ENCODE measurements around the gene SPHK2. TPM values are rescaled to one million over a fixed set of nuclear protein-coding genes. Genes with fewer than 3 reads are reported as not detected.

The SPHK2 gene
- polyA plus RNA-seq, 3 donors: 8.5 to 9.4 (median 9.1) TPM

DNA sequence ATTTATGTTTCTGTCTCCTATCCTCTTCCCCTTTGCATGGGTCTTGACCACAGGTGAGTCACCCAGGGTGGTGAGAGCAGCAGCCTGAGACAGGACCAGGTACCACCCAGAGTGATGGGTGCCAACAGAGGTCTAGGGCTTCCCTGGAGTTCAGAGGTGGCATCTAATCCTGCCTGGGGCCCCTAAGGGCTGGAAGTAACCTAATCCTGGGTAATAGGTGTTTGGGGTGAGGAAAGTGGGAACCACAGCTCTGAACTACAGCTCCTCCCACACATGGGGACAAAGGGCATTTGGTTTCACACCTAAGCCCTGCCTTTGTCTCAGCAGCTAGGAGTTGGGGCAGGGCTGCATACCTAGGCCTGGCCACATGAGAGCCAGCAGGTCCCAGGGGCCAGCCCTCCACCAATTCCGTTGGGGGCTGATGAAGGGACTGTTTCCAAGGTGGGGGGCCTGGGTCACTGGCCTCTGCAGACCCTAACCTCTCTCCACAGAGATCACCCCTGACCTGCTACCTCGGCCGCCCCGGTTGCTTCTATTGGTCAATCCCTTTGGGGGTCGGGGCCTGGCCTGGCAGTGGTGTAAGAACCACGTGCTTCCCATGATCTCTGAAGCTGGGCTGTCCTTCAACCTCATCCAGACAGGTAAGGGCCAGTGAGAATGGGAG is 8.0 kb downstream of the SPHK2 start:
- H3K4me3 Mint-ChIP-seq: no peak overlapping the region
- no peak overlapping the region for H2AFZ ChIP-seq (ENCODE audit: insufficient read depth, low read depth, low read length, poor library complexity, severe bottlenecking)

DNA sequence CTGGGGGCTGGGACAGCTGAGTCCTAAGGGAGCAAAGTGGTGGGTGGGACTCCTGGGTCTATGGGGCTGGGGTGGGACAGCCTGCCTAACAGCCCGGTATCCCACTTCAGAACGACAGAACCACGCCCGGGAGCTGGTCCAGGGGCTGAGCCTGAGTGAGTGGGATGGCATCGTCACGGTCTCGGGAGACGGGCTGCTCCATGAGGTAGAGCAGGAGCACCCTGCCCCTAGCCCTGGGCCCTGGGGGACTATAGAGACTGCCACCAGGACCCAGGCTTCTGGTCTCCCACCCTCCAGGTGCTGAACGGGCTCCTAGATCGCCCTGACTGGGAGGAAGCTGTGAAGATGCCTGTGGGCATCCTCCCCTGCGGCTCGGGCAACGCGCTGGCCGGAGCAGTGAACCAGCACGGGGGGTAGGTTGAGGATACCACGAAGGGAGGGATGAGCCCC is 8.6 kb downstream of the SPHK2 start:
- Mint-ChIP-seq H3K9me3 (peaks cover 0 to 3% (median 0%) of the 10 kb centered on the region in 7 donors), H3K27me3 (ENCODE audit: low read depth in 3 of 3) (no peaks in the 10 kb centered on the region), H3K4me1 (peaks cover 54% of the 10 kb centered on the region), H3K27ac (no peak overlapping the region), H3K36me3 (peaks cover 29 to 47% of the 10 kb centered on the region in 2 donors), H3K4me3 (no peak overlapping the region)
- Histone ChIP-seq H2AFZ (ENCODE audit: insufficient read depth, low read depth, low read length, poor library complexity, severe bottlenecking) (no peak overlapping the region), H3K36me3 (replicated peaks in 1 of 2; ENCODE audit: control insufficient read depth in 1 of 2, insufficient read depth in 2 of 2, low read length in 2 of 2) (peaks cover 24 to 50% of the 10 kb centered on the region in 2 donors), H3K27ac (ENCODE audit: low read depth in 1 of 2, low read length in 2 of 2) (no peak overlapping the region), H3K4me2 (replicated peaks; ENCODE audit: extremely low read depth, low read length, poor library complexity, severe bottlenecking) (no peak overlapping the region), H3K79me2 (ENCODE audit: insufficient read depth, low read length) (peaks cover 17% of the 10 kb centered on the region), H4K20me1 (ENCODE audit: insufficient read depth, low read length) (peaks cover 39% of the 10 kb centered on the region), H3K9me3 (replicated peaks in 1 of 2; ENCODE audit: control insufficient read depth in 1 of 2, insufficient read depth in 1 of 2, low read length in 2 of 2) (no peaks in the 10 kb centered on the region), H3K4me1 (ENCODE audit: control insufficient read depth in 1 of 2, insufficient read depth in 2 of 2, low read length in 2 of 2) (peaks cover 62 to 70% of the 10 kb centered on the region in 2 donors), H3K9ac (ENCODE audit: insufficient read depth, low read length, poor library complexity, severe bottlenecking) (no peak overlapping the region), H3K4me3 (replicated peaks in 1 of 3; ENCODE audit: low read depth in 2 of 3, low read length in 3 of 3) (no peak overlapping the region), H3K27me3 (ENCODE audit: control insufficient read depth in 2 of 2, insufficient read depth in 2 of 2, low read length in 2 of 2) (no peaks in the 10 kb centered on the region)
- 97% methylated on average over 9 of the region's 17 CpGs for WGBS (ENCODE audit: insufficient coverage)
- no peak for DNase-seq
- TF ChIP-seq, protein P1, sequence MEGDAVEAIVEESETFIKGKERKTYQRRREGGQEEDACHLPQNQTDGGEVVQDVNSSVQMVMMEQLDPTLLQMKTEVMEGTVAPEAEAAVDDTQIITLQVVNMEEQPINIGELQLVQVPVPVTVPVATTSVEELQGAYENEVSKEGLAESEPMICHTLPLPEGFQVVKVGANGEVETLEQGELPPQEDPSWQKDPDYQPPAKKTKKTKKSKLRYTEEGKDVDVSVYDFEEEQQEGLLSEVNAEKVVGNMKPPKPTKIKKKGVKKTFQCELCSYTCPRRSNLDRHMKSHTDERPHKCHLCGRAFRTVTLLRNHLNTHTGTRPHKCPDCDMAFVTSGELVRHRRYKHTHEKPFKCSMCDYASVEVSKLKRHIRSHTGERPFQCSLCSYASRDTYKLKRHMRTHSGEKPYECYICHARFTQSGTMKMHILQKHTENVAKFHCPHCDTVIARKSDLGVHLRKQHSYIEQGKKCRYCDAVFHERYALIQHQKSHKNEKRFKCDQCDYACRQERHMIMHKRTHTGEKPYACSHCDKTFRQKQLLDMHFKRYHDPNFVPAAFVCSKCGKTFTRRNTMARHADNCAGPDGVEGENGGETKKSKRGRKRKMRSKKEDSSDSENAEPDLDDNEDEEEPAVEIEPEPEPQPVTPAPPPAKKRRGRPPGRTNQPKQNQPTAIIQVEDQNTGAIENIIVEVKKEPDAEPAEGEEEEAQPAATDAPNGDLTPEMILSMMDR (IDR thresholded peaks at IDR 0.05): no peak
- intact Hi-C loops (cut with micrococcal nuclease): no loop called here

More for the DNA sequence above, 8.0 kb downstream of the SPHK2 start:
- H3K27me3 Mint-ChIP-seq (ENCODE audit: low read depth in 3 of 3): no peaks in the 10 kb centered on the region
- H3K4me1 ChIP-seq (ENCODE audit: control insufficient read depth in 1 of 2, insufficient read depth in 2 of 2, low read length in 2 of 2): peaks cover 62 to 70% of the 10 kb centered on the region in 2 donors
- no peak overlapping the region for H3K4me3 ChIP-seq (replicated peaks in 1 of 3; ENCODE audit: low read depth in 2 of 3, low read length in 3 of 3)
- H3K27ac ChIP-seq (ENCODE audit: low read depth in 1 of 2, low read length in 2 of 2): no peak overlapping the region
- TF ChIP-seq, protein P1 (IDR thresholded peaks at IDR 0.05): no peak
- H4K20me1 ChIP-seq (ENCODE audit: insufficient read depth, low read length): peaks cover 39% of the 10 kb centered on the region
- 100% methylated on average over 3 of the region's 6 CpGs for WGBS (ENCODE audit: insufficient coverage)
- no peak overlapping the region for H3K4me2 ChIP-seq (replicated peaks; ENCODE audit: extremely low read depth, low read length, poor library complexity, severe bottlenecking)
- H3K27ac Mint-ChIP-seq: peak overlapping the region in 2 of 7 donors; percentile 30 to 67
- intact Hi-C loops (cut with micrococcal nuclease): no loop called here
- H3K79me2 ChIP-seq (ENCODE audit: insufficient read depth, low read length): peaks cover 15% of the 10 kb centered on the region
- H3K36me3 Mint-ChIP-seq: peaks cover 26 to 43% of the 10 kb centered on the region in 2 donors
- H3K9me3 ChIP-seq (replicated peaks in 1 of 2; ENCODE audit: control insufficient read depth in 1 of 2, insufficient read depth in 1 of 2, low read length in 2 of 2): no peaks in the 10 kb centered on the region
- H3K4me1 Mint-ChIP-seq: peaks cover 54% of the 10 kb centered on the region
- H3K9me3 Mint-ChIP-seq: peaks cover 0 to 3% (median 0%) of the 10 kb centered on the region in 7 donors
- DNase-seq: no peak
- no peak overlapping the region for H3K9ac ChIP-seq (ENCODE audit: insufficient read depth, low read length, poor library complexity, severe bottlenecking)
- H3K36me3 ChIP-seq (replicated peaks in 1 of 2; ENCODE audit: control insufficient read depth in 1 of 2, insufficient read depth in 2 of 2, low read length in 2 of 2): peaks cover 20 to 45% of the 10 kb centered on the region in 2 donors
- H3K27me3 ChIP-seq (ENCODE audit: control insufficient read depth in 2 of 2, insufficient read depth in 2 of 2, low read length in 2 of 2): no peaks in the 10 kb centered on the region
